Measurements from ENCODE around the gene RBM7.

DNA sequence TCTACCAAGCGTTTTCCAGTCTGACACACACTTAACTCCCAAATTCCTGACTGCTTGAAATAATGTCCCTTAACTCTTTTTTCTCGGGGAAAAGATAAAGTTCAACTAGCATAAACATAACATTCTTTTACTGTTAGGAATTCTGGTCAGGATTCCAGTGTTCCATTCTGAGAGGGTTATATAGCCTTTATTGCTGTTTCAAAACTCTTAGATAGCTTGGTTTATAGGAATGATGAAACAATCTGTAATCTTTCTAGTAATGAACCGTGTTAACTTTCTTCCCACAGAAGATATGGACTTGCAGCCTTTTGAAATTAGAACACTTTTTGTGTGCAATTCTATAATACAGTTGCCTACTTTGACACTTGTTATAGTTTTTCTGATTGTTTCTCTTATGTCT lies 47.4 kb downstream of the RBM7 start:
- TF ChIP-seq ZFX (CRISPR knock-in tag; IDR thresholded peaks at IDR 0.05; ENCODE audit: low read depth) = no peak
- no peak for TF ChIP-seq ZNF792 (CRISPR knock-in tag; IDR thresholded peaks at IDR 0.05)
- TF ChIP-seq TAF1 (CRISPR knock-in tag; IDR thresholded peaks at IDR 0.05) = no peak
- no peak for TF ChIP-seq NR2C2 (CRISPR knock-in tag; IDR thresholded peaks at IDR 0.05; ENCODE audit: borderline replicate concordance)
- TF ChIP-seq, protein P1, sequence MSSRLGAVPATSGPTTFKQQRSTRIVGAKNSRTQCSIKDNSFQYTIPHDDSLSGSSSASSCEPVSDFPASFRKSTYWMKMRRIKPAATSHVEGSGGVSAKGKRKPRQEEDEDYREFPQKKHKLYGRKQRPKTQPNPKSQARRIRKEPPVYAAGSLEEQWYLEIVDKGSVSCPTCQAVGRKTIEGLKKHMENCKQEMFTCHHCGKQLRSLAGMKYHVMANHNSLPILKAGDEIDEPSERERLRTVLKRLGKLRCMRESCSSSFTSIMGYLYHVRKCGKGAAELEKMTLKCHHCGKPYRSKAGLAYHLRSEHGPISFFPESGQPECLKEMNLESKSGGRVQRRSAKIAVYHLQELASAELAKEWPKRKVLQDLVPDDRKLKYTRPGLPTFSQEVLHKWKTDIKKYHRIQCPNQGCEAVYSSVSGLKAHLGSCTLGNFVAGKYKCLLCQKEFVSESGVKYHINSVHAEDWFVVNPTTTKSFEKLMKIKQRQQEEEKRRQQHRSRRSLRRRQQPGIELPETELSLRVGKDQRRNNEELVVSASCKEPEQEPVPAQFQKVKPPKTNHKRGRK (CRISPR knock-in tag; IDR thresholded peaks at IDR 0.05) = no peak
- no peak for TF ChIP-seq ZNF878 (CRISPR knock-in tag; IDR thresholded peaks at IDR 0.05)
- TF ChIP-seq, protein P2, sequence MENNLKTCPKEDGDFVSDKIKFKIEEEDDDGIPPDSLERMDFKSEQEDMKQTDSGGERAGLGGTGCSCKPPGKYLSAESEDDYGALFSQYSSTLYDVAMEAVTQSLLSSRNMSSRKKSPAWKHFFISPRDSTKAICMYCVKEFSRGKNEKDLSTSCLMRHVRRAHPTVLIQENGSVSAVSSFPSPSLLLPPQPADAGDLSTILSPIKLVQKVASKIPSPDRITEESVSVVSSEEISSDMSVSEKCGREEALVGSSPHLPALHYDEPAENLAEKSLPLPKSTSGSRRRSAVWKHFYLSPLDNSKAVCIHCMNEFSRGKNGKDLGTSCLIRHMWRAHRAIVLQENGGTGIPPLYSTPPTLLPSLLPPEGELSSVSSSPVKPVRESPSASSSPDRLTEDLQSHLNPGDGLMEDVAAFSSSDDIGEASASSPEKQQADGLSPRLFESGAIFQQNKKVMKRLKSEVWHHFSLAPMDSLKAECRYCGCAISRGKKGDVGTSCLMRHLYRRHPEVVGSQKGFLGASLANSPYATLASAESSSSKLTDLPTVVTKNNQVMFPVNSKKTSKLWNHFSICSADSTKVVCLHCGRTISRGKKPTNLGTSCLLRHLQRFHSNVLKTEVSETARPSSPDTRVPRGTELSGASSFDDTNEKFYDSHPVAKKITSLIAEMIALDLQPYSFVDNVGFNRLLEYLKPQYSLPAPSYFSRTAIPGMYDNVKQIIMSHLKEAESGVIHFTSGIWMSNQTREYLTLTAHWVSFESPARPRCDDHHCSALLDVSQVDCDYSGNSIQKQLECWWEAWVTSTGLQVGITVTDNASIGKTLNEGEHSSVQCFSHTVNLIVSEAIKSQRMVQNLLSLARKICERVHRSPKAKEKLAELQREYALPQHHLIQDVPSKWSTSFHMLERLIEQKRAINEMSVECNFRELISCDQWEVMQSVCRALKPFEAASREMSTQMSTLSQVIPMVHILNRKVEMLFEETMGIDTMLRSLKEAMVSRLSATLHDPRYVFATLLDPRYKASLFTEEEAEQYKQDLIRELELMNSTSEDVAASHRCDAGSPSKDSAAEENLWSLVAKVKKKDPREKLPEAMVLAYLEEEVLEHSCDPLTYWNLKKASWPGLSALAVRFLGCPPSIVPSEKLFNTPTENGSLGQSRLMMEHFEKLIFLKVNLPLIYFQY (CRISPR knock-in tag; IDR thresholded peaks at IDR 0.05; ENCODE audit: borderline replicate concordance) = no peak
- no peak for TF ChIP-seq ZNF160 (CRISPR knock-in tag; IDR thresholded peaks at IDR 0.05)
- no peak for TF ChIP-seq ZNF660 (CRISPR knock-in tag; IDR thresholded peaks at IDR 0.05; ENCODE audit: borderline replicate concordance, low read depth)
- TF ChIP-seq PHF8 (CRISPR knock-in tag; IDR thresholded peaks at IDR 0.05) = no peak
- TF ChIP-seq, protein P3, sequence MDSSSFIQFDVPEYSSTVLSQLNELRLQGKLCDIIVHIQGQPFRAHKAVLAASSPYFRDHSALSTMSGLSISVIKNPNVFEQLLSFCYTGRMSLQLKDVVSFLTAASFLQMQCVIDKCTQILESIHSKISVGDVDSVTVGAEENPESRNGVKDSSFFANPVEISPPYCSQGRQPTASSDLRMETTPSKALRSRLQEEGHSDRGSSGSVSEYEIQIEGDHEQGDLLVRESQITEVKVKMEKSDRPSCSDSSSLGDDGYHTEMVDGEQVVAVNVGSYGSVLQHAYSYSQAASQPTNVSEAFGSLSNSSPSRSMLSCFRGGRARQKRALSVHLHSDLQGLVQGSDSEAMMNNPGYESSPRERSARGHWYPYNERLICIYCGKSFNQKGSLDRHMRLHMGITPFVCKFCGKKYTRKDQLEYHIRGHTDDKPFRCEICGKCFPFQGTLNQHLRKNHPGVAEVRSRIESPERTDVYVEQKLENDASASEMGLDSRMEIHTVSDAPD (CRISPR knock-in tag; IDR thresholded peaks at IDR 0.05) = no peak
